GM19351 (cell line): Measurements from ENCODE around the gene MDGA2.
"Not testable (repeated sequence)": the region's sequence is repeated elsewhere in the genome, so short reads cannot be mapped to it uniquely, and the experiment has no call there.

Source experiments
- ATAC-seq: cut with Tn5 transposase; IDR thresholded peaks from one replicate; pipeline ENCODE4 v1.9.1; 2021; ENCODE audit warnings: mild to moderate bottlenecking, moderate library complexity; ENCODE audit not compliant: unreplicated experiment

The MDGA2 gene

DNA sequence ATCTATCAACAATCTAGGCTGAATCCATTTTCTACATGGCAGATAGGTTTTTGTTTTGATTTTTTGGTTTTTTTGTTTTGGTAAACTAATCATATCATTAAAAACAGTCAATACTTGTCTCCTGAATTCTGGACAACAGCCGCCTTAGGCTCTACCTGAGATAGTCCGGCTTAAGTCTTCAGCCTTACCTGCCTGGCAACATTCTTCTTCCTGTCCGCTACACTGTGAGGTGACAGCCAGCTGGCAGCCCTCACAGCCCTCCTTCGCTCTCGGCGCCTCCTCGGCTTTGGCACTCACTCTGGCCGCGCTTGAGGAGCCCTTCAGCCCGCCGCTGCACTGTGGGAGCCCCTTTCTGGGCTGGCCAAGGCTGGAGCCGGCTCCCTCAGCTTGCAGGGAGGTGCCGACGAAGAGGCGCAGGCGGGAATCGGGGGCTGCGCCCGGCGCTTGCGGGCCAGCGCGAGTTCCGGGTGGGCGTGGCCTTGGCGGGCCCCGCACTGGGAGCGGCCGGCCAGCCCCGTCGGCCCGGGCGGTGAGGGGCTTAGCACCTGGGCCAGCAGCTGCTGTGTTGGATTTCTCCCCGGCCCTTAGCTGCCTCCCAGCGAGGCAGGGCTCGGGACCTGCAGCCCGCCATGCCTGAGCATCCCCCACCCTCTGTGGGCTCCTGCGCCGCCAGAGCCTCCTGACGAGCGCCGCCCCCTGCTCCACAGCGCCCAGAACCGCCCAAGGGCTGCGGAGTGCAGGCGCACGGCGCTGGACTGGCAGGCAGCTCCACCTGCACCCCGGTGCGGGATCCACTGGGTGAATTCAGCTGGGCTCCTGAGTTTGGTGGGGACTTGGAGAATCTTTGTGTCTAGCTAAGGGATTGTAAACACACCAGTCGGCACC, 49.0 kb downstream of the MDGA2 start:
- no peak for ATAC-seq

DNA sequence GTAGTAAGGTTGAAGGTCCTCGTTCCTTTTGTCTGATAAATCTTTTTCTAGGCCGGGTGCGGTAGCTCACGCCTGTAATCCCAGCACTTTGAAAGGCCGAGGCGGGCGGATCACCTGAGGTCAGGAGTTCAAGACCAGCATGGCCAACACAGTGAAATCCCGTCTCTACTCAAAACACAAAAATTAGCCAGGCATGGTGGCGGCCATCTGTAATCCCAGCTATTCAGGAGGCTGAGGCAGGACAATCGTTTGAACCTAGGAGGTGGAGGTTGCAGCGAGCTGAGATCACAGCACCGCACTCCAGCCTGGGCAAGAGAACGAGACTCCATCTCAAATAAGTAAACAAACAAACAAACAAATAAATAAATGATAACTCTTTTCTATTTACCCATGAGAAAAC, 51.3 kb downstream of the MDGA2 start:
- not testable (repeated sequence) for ATAC-seq

- no peak for ATAC-seq
Observed at GRCh38 chr14:47619392-47619791, 56.0 kb downstream of the MDGA2 start.

GRCh38 chr14:47606566-47606965, 68.8 kb downstream of the MDGA2 start:
- ATAC-seq = no peak

GRCh38 chr14:47596860-47597259, 78.5 kb downstream of the MDGA2 start:
- no peak for ATAC-seq

DNA sequence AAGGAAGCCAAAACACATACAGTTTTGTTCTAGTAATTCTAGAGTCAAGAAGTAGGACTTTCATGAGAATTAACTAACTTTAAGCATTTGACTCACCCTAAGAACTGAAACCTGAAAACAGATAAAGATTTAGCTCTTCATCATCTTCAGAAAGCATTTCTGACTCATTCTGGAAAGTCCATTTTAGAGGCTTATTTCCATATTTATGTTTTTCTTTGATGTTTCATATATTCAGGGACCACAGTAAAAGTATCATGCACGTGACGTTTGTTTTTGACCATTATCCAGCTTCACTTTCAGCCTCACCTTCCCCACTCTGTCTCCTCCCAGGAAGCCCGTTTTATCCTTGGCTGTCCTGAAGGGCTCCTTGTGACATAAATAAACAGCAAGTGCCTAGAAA, 79.2 kb downstream of the MDGA2 start:
- ATAC-seq = no peak

DNA sequence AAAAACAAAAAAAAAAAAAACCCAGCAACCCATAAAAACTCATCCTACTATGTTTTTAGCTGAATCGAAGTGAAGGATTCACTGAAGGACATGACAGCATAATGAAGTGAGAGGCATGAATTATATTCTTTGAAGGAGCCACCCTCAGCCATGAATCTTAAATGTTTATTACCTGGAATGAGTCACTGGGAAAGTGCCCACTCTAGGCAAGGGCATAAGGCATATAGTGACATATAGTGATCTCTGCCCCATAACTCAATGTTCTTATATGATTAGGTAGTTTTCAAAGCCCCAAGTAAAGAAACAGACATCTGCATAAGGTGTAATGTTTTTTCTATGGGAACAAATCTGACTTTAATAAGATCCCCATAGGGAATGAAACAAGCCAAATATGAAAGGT, 79.9 kb downstream of the MDGA2 start:
- ATAC-seq = no peak

DNA sequence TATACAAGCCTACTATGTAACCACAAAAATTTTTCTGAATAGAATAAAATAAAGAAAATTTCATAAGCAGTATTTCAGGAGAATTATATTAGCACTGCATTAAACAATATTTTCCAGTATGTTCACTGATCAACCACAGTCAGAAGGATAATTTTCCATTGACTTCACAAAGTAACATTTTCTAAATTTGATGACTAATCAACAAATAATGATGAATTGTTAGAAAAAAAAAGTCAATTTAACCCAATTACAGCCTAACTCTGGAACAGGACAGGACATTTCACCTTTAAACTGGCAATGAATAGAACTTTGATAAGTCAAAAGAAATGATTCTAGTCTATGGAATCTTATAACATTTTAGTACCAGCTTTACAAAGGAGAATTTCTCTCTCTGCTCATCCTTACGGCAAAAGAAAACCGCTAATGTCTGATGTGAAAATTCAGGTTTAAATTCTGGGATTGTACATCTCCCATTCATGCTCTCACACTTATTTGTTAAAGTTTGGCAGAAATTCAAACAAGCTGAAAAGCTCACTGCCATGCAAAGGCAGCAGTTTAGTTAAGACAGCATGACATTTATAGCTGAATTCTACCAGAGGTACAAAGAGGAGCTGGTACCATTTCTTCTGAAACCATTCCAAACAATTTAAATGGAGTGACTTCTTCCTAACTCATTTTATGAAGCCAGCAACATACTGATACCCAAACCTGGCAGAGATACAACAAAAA, 84.5 kb downstream of the MDGA2 start:
- no peak for ATAC-seq

- ATAC-seq = no peak
Observed at GRCh38 chr14:47585447-47585846, 90.0 kb downstream of the MDGA2 start.

DNA sequence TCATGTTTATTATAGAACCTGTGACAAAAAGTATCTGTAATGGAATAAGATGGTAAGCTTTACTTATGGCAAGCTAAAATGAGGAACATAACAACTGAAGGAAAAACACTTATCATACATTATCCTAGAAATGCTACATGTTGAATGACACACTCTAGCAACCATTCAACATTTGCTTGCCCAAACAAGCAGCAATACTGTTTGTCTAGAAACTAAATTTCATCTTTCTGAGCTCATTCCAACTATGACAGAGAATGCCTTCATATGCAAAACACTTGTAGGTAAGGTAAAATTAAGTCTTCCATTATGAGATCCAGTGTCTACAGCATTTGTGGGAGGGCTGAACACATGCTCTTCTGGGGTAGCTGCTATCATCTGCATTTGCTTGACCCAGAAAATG, 108.1 kb downstream of the MDGA2 start:
- ATAC-seq = no peak

GRCh38 chr14:47557894-47558293, 117.5 kb downstream of the MDGA2 start:
- ATAC-seq = no peak

DNA sequence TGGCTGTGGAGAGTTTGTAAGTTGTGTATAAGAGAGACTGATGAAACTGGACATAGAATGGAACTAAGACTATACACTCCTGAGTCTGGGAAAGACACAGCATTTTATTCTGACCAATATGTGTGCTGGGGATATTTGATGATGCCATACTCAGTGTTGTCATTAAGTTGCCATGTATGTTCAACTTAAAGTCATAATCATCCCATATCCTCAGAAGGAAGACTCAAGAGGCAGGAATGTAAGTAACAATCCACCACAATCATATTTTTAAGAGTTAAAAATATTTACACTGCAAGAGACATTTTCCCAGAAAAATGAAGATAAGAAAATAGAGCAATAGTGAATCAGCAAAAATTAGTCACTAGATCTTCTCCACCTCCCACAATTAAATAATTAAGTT, 120.1 kb downstream of the MDGA2 start:
- no peak for ATAC-seq

DNA sequence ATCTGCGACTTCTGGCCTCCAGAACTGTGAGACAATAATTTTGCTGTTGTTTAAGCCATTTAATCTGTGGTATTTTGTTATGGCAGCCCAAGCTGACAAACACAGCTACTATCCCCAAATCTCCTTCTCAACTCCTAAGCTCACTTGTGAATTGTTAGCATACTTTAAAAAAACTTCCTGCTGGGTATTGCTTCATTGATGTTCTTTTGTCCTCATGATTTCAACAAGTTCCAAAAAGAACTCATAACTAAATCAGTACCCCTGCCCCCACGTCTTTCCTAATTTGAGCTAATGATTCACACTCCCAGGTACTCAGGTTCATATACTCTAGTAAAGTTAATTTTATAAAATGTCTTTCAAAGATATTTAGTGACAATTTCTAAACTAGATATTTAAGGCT, 125.5 kb downstream of the MDGA2 start:
- ATAC-seq = no peak

GRCh38 chr14:47543459-47543858, 131.9 kb downstream of the MDGA2 start:
- no peak for ATAC-seq

GRCh38 chr14:47541662-47542061, 133.7 kb downstream of the MDGA2 start:
- no peak for ATAC-seq

DNA sequence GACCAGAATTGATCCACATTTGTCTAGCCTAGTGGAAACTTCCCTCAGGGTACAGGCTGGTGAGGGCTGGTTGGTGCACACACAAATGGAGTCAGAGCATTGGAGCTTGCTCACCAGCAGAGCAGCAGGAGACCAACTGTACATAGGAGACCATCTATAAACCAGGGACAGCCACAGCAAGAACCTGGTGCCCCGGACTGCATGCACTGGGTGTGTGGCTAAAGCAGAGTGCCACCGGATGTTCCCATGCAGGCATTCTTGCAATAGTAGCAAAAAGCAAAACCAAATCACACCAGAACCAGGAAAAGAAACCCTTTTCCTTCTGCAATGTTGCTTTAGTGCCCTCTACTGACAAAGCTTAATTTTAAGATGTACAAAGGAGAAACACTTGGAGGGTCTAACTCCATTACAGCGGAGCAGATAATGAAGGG, 136.4 kb downstream of the MDGA2 start:
- ATAC-seq = no peak

- no peak for ATAC-seq
Observed at GRCh38 chr14:47536341-47536740, 139.1 kb downstream of the MDGA2 start.

DNA sequence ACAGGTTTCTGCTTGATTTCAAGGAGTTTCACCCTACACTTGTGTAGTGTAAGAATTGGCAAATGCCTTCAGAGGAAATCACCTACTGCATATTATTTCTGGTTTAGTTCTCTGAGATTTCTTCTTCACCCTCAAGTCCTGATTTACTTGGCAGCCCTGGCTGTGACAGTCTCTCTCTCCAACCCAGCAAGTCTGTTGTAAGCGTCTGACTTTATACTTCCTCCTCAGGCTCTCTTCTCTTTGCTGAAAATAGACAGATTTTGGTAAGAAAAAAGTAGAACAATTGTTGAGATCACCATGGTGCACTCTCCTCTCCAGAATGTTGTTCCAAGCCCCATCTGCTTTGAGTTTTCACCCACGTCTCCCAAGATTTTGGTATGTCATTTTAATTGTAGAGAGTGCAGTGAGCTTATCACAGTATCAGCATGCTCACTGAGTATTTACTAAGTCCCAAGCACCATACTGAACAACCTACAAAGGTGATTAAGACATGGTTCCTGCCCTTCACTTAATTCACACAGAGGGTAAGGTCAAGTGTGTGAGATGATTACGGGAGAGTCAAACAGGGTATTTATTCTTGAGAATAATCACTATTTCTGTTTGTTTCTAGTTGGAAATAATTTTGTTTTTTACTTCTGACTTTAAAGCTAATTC, 148.7 kb downstream of the MDGA2 start:
- ATAC-seq = no peak

DNA sequence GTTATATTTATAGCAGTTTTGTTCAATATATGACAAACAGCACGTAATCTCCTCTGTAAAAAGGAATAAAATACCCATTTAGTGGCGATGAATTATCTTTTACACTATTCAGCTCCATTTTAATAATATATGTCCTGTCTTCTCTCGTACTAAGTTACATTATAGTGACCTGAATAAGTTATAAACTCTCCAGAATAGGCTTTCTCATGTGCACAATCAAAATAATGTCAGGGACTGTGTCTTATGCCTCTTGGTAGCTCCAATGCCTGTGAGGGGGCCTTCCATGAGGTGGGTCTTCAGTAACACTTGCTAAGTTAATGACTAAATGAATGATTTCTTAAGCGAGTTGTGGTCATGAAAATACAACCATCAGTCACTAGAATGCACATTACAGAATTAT, 150.9 kb downstream of the MDGA2 start:
- no peak for ATAC-seq

- ATAC-seq = no peak
Observed at GRCh38 chr14:47520382-47520781, 155.0 kb downstream of the MDGA2 start.

GRCh38 chr14:47511829-47512228, 163.6 kb downstream of the MDGA2 start:
- ATAC-seq = no peak

GRCh38 chr14:47509957-47510356, 165.4 kb downstream of the MDGA2 start:
- ATAC-seq = no peak
